SKM-1 treated with dmso at 0.1 percent for 144 hours (cell line): ENCODE results near the gene ZMYND8.
"Not testable (repeated sequence)": the region's sequence is repeated elsewhere in the genome, so short reads cannot be mapped to it uniquely, and the experiment has no call there.

ENCODE experiments used
- DNase-seq: peaks from one replicate; lab custom pipeline; 2025; ENCODE audit not compliant: unreplicated experiment; lab: John Stamatoyannopoulos, UW

ZMYND8 gene

GRCh38 chr20:47271046-47271615 is 85.4 kb downstream of the ZMYND8 start:
- DNase-seq: no peak

- DNase-seq: no peak
These were observed 87.0 kb downstream of the ZMYND8 start for GRCh38 chr20:47269309-47270165.

- DNase-seq: no peak
These were observed 88.9 kb downstream of the ZMYND8 start for GRCh38 chr20:47267621-47268020.

DNA sequence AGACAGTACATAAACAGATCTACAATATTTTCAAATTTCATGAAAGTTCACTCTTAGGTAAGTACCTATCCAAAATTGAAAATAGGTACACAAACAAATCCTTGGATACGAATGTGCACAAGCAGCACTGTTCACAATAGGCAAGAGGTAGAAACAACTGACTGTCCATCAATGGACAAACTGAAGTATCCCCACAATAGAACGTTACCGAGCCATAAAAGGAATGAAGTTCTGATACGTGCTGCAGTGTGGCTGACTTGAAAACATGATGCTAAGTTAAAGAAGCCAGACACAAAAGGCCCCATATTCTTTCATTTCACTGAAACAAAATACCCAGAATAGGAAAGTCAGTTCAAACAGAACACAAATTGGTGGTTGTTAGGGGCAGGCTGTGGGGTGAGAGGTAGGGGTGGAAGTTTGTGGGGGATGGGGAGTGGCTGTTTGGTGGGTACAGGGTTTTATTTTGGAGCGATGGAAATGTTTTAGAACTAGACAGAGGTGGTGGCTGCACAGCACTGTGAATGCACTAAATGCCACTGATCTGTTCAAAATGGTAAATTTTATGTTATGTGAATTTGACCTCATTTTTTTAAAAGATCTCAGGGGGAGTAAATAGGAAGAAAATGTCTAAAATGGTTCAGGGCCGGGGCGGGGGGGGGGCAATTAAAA is 89.5 kb downstream of the ZMYND8 start:
- no peak for DNase-seq

DNA sequence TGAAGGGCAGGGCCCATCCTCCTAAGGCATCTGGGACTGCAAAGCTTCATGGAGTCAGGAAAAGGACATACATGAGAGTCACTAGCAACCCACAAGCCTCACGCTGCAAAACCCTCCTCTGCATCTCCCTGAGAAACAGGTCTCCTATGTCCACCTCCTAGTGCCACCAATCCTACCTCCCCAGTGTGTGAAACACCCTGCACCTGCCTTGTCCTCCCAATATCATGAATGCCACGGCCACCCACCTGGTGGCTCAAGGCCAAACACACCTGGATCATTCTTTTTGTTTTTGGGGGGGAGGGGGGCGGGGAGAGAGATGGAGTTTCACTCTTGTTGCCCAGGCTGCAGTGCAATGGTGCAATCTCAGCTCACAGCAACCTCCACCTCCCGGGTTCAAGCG is 90.5 kb downstream of the ZMYND8 start:
- DNase-seq: no peak

DNA sequence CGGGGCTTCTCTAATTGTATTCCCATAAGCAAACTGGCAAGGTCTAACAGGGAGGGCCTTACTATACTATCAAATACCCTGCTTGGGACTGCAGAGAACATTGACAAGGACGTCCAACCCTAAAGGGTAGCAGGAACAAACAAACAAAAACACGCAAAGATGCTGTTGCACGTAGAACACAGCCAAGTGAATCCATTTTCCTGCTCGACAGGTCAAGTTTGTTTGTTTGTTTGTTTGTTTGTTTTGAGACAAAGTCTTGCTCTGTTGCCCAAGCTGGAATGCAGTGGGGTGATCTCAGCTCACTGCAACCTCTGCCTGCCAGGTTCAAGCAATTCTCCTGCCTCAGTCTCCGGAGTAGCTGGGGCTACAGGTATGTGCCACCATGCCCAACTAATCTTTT is 91.3 kb downstream of the ZMYND8 start:
- DNase-seq: no peak

DNA sequence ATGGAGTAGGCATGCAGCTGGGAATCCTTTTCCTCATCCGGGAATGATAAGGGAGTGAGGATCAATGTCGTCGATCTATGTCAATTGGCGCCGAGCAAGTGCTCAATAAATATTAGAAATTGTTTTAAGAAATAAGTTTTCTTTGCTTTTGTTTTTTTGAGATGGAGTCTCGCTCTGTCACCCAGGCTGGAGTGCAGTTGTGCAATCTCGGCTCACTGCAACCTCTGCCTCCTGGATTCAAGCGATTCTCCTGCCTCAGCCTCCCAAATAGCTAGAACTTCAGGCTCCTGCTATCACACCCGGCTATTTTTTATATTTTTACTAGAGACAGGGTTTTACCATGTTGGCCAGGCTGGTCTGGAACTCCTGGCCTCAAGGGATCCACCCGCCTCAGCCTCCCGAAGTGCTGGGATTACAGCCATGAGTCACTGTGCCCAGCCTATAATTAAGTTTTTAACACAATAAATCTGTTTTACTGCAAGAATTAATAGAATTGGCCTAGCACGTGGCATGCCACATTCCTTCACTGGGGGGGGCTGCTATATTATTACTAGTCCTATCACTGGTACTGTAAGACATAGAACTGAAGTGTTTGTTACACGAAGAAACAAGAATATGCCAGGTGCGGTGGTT is 92.2 kb downstream of the ZMYND8 start:
- DNase-seq: not testable (repeated sequence)

DNA sequence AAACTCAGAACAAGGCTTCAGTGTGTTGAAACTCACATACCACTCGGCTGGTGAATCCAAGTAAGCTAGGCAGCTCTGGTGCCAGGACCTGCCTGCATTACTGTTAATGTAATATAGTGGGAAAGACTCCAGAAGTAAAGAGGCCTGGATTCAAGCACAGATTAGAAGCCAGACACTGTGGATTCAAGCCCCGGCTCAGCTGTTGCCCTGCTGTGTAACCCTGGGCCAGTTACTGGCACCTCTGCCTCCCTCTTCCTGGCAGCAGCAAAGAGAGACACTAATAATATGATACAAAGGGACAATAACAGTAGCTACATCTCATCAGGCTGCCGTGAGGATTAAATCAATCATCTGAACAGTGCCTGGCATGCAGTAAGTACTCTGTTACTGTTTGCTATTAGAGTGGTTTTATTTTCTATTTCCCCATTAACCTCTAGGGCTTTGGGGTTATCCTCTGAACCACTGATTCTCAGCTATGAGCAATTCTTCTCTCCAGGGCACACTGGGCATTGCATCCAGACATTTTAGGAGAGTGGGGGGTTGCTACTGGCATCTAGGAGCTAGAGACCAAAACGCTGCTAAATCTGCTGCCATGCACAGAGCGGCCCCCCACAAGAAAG is 92.9 kb downstream of the ZMYND8 start:
- no peak for DNase-seq

DNA sequence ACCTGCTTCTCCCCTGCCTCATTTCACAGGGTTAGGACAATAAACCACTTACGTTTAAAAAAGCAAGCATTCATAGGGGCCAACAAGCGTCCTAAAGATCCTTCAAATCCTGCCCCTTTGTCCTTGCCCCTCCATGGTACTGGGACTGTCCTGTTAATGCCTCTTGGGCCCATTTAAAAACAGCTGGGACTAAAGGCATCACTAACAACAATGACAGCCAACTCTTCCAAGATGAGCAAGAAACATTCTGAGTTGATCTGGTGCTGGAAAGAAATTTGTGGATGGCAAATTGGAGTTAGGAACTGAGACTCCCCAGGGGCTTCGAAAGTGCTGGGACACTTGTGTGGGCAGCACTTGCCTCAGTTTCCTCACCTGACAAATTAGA is 93.4 kb downstream of the ZMYND8 start:
- DNase-seq: no peak

GRCh38 chr20:47262365-47263013 is 94.0 kb downstream of the ZMYND8 start:
- DNase-seq: no peak

GRCh38 chr20:47262008-47262364 is 94.5 kb downstream of the ZMYND8 start:
- no peak for DNase-seq

GRCh38 chr20:47261161-47261774 is 95.2 kb downstream of the ZMYND8 start:
- not testable (repeated sequence) for DNase-seq

DNA sequence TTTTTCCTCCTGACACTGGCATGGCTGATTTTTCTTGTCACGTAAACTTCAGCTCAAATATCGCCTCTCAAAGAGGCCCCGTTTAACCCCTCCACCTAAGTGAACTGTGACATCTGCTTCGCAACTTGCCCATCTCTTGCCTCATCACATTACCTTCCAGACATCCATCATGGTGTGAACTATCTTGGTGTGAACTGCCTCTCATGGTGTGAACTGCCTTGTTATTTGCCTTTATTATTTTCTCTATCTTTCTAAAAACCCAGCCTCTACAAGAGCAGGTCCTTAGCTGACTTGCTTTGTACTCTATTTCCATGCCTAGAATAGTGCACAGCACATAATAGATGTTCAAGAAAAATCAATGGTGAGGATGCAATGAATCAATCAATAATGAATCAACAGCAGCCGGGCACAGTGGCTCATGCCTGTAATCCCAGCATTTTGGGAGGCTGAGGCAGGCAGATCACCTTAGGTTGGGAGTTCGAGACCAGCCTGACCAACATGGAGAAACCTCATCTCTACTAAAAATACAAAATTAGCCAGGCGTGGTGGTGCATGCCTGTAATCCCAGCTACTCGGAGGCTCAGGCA is 95.9 kb downstream of the ZMYND8 start:
- not testable (repeated sequence) for DNase-seq

DNA sequence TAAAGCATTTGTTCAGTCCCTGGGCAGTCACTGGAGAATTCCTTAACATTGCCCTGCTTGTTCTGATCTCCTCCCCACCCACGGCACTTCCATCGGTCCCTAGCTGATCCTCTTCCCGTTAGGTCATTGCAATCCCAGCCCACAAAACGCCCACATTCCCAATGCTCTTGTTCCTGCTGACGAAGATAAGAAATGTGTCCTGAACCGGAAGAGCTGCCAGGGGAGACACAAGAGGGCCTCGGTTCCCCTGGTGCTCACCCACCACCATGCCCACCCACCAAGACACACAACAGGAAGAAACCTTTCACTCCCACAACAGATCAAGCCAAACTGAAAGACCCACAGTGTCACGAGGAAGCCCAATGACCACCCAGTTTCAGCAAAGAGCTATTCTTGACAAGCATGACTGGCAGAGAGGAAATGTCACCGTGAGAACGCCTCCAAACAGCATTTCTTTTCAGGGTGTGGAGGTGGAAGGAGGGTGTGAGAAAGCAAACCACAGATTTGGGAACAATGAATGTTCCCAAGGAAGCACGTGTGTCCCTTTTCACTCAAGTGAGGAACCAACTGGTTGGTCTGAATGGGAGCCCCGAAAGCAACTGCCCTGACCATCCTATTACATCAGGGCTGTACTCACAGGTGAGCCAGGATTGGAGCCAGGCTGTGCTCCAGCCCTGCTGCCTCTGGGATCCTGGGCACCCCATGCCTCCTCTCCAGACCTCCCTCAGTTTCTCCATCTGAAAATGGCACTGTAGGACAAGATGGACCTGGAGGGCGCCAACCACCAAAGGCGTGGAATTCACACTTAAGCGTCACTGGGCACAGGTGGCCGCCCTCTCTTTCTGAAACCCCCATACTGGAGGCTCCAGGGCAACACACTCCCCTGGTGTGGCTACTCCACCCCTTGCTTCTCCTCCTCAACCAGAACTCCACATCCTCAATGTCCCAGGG is 97.5 kb downstream of the ZMYND8 start:
- DNase-seq: no peak

DNA sequence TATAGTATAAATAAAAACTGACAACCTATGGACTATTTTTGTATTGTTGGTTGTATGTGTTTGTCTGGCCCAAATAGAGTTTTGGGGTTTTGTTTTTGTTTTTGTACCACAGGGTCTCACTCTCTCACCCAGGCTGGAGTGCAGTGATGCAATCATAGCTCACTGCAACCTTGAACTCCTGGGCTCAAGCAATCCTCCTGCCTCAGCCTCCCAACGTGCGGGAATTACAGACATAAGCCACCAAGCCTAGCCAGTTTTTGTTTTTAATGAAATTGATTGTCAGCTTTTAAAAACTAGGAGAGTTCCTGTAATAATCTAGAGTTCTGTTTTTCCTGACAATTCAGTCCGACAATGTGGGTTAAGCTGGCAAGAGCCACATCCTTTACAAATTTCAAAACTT is 98.7 kb downstream of the ZMYND8 start:
- no peak for DNase-seq

DNA sequence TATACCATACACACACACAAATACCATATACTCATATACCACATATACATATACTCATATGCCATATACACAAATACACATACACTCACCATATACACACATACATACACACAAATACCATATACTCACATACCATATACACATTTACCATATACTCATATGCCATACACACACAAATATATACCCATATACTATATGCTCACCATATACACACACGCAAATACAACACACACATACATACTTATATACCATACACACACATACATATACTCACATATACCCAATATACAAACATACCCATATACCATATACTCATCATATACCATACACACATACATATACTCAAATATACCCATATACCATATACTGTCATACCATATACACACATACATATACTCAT is 99.2 kb downstream of the ZMYND8 start:
- no peak for DNase-seq

DNA sequence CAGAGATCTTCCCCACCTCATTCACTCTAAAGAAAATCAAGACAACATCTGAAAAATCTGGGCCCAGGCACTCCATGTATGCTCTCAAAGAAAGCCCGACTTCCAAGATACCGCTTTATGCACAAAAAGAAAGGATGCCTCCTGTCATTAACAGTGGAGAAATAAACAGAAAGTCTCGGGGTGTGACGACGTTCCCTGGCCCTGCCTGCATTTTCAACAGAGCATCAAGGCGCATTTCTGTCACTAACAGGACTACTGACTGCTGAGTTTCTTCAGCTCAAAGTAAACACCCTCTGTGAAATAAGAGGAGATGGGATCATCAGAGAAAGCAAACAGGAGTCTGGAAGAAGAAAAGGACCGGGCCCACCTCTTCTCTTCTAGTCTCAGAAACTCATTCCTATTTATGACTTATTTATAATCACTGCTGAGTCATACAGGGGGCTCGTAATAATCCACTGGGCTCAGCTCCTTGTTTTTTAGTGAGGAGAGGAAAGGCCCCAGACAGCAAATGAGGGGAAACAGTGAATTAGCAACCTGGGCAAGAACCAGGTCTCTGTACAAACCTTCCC is 99.7 kb downstream of the ZMYND8 start:
- no peak for DNase-seq

GRCh38 chr20:47253872-47254271 is 102.6 kb downstream of the ZMYND8 start:
- DNase-seq: no peak

GRCh38 chr20:47252879-47253307 is 103.6 kb downstream of the ZMYND8 start:
- DNase-seq: no peak
